ENCODE measurements around the gene LRRK1.

The LRRK1 gene

DNA sequence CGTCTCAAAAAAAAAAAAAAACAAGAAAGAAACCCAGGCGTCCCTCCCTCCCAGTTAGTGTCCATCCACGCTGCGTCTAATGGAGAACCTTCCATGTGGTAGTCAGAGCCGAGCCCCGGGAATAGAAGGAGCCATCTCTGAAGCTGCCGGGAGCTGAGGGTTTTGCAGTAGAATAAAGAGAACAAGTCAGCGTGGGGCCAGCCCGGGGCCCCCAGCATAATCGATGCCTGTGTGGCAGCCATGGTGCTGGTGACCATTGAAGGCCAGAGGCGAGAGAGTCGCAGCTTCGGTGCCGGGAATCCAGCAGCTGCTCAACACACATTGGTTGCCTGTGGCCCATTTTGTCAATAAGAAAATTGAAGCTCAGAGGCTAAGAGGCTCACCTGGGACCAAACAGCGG lies 181.0 kb downstream of the LRRK1 start:
- DNase-seq, result no peak
- Histone ChIP-seq H3K9me3 (no peaks in the 10 kb centered on the region; the same call in 1 of the 2 replicates), H3K4me3 (ENCODE audit: low read depth, low read length) (no peak overlapping the region), H3K27me3 (no peaks in the 10 kb centered on the region), H3K4me1 (no peaks in the 10 kb centered on the region), H3K36me3 (no peaks in the 10 kb centered on the region)
- TF ChIP-seq, protein P1, sequence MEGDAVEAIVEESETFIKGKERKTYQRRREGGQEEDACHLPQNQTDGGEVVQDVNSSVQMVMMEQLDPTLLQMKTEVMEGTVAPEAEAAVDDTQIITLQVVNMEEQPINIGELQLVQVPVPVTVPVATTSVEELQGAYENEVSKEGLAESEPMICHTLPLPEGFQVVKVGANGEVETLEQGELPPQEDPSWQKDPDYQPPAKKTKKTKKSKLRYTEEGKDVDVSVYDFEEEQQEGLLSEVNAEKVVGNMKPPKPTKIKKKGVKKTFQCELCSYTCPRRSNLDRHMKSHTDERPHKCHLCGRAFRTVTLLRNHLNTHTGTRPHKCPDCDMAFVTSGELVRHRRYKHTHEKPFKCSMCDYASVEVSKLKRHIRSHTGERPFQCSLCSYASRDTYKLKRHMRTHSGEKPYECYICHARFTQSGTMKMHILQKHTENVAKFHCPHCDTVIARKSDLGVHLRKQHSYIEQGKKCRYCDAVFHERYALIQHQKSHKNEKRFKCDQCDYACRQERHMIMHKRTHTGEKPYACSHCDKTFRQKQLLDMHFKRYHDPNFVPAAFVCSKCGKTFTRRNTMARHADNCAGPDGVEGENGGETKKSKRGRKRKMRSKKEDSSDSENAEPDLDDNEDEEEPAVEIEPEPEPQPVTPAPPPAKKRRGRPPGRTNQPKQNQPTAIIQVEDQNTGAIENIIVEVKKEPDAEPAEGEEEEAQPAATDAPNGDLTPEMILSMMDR (IDR thresholded peaks at IDR 0.05; ENCODE audit: low read depth, low read length), result no peak

DNA sequence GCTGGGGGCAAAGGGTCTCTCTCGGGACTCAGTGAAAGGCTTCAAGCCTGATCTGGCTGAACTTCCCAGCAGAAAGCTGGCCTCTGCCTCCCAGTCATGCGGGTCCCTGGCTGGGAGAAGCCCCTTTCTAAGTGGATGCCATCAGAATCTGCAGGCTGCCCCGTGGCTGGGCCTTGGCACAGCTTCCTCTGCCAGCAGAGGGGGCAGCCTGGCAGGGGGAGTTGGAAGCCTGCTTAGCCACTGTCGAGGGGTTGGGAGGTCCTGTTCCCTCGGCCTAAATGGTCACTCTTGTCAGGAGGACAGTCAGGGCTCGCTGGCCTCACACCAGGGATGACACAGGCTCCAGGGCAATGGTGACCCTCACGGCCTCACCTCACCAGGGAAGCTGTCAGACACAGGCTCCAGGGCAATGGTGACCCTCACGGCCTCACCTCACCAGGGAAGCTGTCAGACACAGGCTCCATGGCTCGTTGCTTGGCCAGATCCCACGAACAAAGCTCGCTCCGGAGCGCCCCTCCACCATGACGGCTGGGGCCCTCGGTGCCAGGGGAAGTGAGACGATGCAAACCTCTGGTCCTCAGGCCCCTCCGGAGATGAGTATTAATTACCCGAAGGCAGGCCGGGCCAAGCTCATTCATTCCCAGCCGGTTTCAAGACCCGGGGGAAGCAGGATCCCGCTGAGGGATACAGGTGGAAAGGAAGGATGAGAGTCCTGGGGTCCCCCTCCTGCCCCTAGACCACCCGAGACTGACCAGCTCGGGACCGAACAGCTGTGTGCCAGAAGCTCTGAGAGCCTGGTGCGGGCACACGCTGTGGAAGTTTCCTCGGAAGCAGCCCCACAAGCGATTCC lies 181.7 kb downstream of the LRRK1 start:
- TF ChIP-seq, protein P1 (IDR thresholded peaks at IDR 0.05; ENCODE audit: low read depth, low read length), result no peak
- Histone ChIP-seq H3K4me3 (ENCODE audit: low read depth, low read length) (no peak overlapping the region), H3K27me3 (no peaks in the 10 kb centered on the region), H3K9me3 (no peaks in the 10 kb centered on the region; the same call in 1 of the 2 replicates), H3K4me1 (no peaks in the 10 kb centered on the region), H3K36me3 (no peaks in the 10 kb centered on the region)
- no peak for DNase-seq

DNA sequence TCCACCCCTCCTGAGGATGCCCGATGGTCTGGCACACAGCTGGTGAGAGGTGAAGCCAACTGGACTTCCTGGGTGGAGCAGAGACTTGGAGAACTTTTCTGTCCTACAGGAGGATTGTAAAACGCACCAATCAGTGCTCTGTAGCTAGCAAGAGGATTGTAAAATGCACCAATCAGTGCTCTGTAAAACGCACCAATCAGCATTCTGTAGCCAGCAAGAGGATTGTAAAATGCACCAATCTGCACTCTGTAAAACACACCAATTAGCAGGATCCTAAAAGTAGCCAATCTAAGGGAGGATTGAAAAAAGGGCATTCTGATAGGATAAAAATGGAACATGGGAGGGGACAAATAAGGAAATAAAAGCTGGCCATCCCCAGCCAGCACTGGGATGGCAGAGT lies 182.5 kb downstream of the LRRK1 start:
- Histone ChIP-seq H3K4me3 (ENCODE audit: low read depth, low read length) (no peak overlapping the region), H3K9me3 (no peaks in the 10 kb centered on the region; the same call in 1 of the 2 replicates), H3K36me3 (no peaks in the 10 kb centered on the region), H3K27me3 (no peaks in the 10 kb centered on the region), H3K4me1 (no peaks in the 10 kb centered on the region)
- TF ChIP-seq, protein P1 (IDR thresholded peaks at IDR 0.05; ENCODE audit: low read depth, low read length), result no peak
- DNase-seq, result no peak

DNA sequence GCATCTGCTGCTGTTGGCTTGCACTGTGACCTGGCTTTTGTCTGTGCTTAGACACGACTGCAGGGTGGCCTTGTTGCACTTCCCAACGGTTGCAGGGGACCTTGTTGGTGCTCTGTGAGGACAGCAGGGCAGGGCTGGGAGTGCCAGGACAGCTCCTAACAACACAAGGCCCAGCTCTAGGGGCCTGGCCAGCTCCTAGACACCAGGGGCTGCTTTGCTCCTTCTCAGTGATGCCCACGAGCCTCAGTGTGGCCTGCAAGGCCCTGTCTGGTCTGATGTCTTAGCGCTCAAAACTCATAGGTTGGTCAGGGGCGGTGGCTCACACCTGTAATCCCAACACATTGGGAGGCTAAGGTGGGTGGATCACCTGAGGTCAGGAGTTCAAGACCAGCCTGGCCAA lies 183.6 kb downstream of the LRRK1 start:
- DNase-seq, result no peak
- TF ChIP-seq, protein P1 (IDR thresholded peaks at IDR 0.05; ENCODE audit: low read depth, low read length), result no peak
- Histone ChIP-seq H3K4me1 (no peaks in the 10 kb centered on the region), H3K9me3 (no peaks in the 10 kb centered on the region; the same call in 1 of the 2 replicates), H3K4me3 (ENCODE audit: low read depth, low read length) (no peak overlapping the region), H3K27me3 (no peaks in the 10 kb centered on the region), H3K36me3 (no peaks in the 10 kb centered on the region)

DNA sequence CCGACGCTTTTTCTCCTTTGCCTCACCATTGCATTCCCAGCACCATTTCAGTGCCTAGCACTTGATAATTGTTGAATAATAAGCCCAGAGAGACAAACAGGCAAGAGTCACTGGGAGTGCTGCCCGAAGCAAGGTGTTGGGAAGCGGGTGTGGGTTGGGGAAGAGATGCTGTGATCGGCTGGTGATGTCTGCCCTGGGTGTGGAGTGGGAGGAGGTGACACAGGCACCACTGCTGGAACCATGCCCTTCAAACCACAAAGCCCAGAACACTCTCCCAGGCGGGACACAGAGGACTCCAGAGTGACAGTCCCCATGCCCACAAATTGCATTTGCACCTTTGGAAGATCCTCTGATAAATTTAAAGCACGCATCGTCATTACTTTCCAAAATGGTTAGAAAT lies 184.4 kb downstream of the LRRK1 start:
- Histone ChIP-seq H3K36me3 (no peaks in the 10 kb centered on the region), H3K9me3 (no peaks in the 10 kb centered on the region; the same call in 1 of the 2 replicates), H3K4me1 (no peaks in the 10 kb centered on the region), H3K4me3 (ENCODE audit: low read depth, low read length) (no peak overlapping the region), H3K27me3 (no peaks in the 10 kb centered on the region)
- no peak for DNase-seq
- TF ChIP-seq, protein P1 (IDR thresholded peaks at IDR 0.05; ENCODE audit: low read depth, low read length), result no peak

DNA sequence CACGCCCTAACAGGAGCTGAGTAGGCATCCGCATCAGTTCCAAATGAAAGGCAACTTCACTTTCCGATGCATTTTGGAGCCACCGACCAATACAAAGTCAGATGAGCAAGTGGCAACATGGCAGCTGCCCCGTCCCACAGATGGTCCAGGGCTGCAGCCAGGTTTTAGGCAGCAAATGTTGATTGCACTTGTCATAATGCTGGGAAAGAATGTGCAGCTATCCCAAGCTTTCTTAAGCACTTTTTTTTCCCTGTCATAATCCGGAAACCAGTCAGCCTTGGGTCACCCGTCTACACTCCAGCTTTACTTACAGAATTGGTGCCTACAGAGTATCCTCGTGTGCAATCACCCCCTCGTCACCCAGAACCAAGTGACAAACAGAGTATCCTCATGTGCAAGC lies 185.0 kb downstream of the LRRK1 start:
- H3K9me3 ChIP-seq, result no peaks in the 10 kb centered on the region; the same call in 1 of the 2 replicates
- H3K36me3 ChIP-seq, result no peaks in the 10 kb centered on the region
- H3K4me3 ChIP-seq (ENCODE audit: low read depth, low read length), result no peak overlapping the region
- DNase-seq, result no peak
- no peaks in the 10 kb centered on the region for H3K27me3 ChIP-seq
- no peaks in the 10 kb centered on the region for H3K4me1 ChIP-seq
- TF ChIP-seq, protein P1 (IDR thresholded peaks at IDR 0.05; ENCODE audit: low read depth, low read length), result no peak
